Karpas-422 (cell line): Measurements from ENCODE around the gene GNG2. TPM values are rescaled to one million over a fixed set of nuclear protein-coding genes. Genes with fewer than 3 reads are reported as not detected.

Experiments
- DNase-seq: peaks from one replicate; pipeline ENCODE4 v3.0.0-alpha.2; 2015
- H2AFZ ChIP-seq: fragments of 200-600 bp; sonication (generic); 2 replicates; pipeline ENCODE4 v1.6.1; 2014; ENCODE audit warnings: antibody characterized with exemption, low read length, mixed read lengths
- H3K27ac ChIP-seq: fragments of 200-600 bp; sonication (generic); 2 replicates; pipeline ENCODE4 v1.5.1; 2014; ENCODE audit warnings: mild to moderate bottlenecking, low read length, moderate library complexity
- H3K27me3 ChIP-seq: fragments of 200-600 bp; sonication (generic); 2 replicates; pipeline ENCODE4 v1.6.1; 2014; ENCODE audit warnings: low read length, mixed read lengths
- H3K36me3 ChIP-seq: fragments of 200-600 bp; sonication (generic); 2 replicates; pipeline ENCODE4 v1.6.1; 2014; ENCODE audit warnings: low read length, mixed read lengths; ENCODE audit not compliant: insufficient read depth
- H3K4me1 ChIP-seq: fragments of 200-600 bp; sonication (generic); 2 replicates; pipeline ENCODE4 v1.6.1; 2014; ENCODE audit warnings: mild to moderate bottlenecking, low read length, mixed read lengths
- H3K4me2 ChIP-seq: fragments of 200-600 bp; sonication (generic); 2 replicates; pipeline ENCODE4 v1.6.1; 2014; ENCODE audit warnings: low read length, low read depth, mild to moderate bottlenecking; ENCODE audit not compliant: poor library complexity, severe bottlenecking
- H3K4me3 ChIP-seq: fragments of 200-600 bp; sonication (generic); 2 replicates; pipeline ENCODE4 v1.5.1; 2014; ENCODE audit warnings: mild to moderate bottlenecking, antibody characterized with exemption, low read length, mixed read lengths
- H3K79me2 ChIP-seq: fragments of 200-600 bp; sonication (generic); 2 replicates; pipeline ENCODE4 v1.6.1; 2014; ENCODE audit warnings: mild to moderate bottlenecking, low read length, mixed read lengths
- H3K9ac ChIP-seq: fragments of 200-600 bp; sonication (generic); 2 replicates; pipeline ENCODE4 v1.6.0; 2014; ENCODE audit warnings: low read length
- H3K9me2 ChIP-seq: fragments of 200-600 bp; sonication (generic), shearing (Covaris generic); replicated peaks from 2 replicates; pipeline ENCODE4 v1.6.0; 2014; ENCODE audit warnings: mild to moderate bottlenecking, low read length, moderate library complexity; ENCODE audit not compliant: insufficient read depth
- H3K9me3 ChIP-seq: fragments of 300-700, 200-600 bp; sonication (generic); 2 replicates; pipeline ENCODE4 v1.6.1; 2014; ENCODE audit warnings: low read length, mixed read lengths
- H4K20me1 ChIP-seq: fragments of 200-600 bp; sonication (generic); 2 replicates; pipeline ENCODE4 v1.6.1; 2014; ENCODE audit warnings: mild to moderate bottlenecking, antibody characterized with exemption, low read length, low read depth; ENCODE audit not compliant: insufficient read depth
- total RNA-seq: library from RNA; depleted of rRNA; stranded (reverse); fragments of >200 nt; shearing (Covaris generic); gene quantifications from 2 replicates; pipeline ENCODE4 v1.2.3, GENCODE V29; 2014; ENCODE audit warnings: low replicate concordance

The GNG2 gene
- total RNA-seq, 1 experiment from 2014 or later: 351 TPM

GRCh38 chr14:51990488-51990887 is 130.1 kb downstream of the GNG2 start:
- DNase-seq: no peak
- H3K9me2 ChIP-seq: no peaks in the 10 kb centered on the region
- H4K20me1 ChIP-seq: peaks cover 10% of the 10 kb centered on the region; the same call in 1 of the 2 replicates
- H3K4me1 ChIP-seq: peaks cover 47% of the 10 kb centered on the region
- no peaks in the 10 kb centered on the region for H3K9me3 ChIP-seq
- H3K9ac ChIP-seq: peak overlapping the region; percentile 89
- H3K4me3 ChIP-seq: peak overlapping the region; percentile 95
- no peak overlapping the region for H2AFZ ChIP-seq
- H3K36me3 ChIP-seq: peaks cover 43% of the 10 kb centered on the region; the same call in 1 of the 2 replicates
- peak overlapping the region; percentile 99 for H3K4me2 ChIP-seq
- H3K79me2 ChIP-seq: peaks cover 67% of the 10 kb centered on the region
- no peaks in the 10 kb centered on the region for H3K27me3 ChIP-seq
- H3K27ac ChIP-seq: no peak overlapping the region

DNA sequence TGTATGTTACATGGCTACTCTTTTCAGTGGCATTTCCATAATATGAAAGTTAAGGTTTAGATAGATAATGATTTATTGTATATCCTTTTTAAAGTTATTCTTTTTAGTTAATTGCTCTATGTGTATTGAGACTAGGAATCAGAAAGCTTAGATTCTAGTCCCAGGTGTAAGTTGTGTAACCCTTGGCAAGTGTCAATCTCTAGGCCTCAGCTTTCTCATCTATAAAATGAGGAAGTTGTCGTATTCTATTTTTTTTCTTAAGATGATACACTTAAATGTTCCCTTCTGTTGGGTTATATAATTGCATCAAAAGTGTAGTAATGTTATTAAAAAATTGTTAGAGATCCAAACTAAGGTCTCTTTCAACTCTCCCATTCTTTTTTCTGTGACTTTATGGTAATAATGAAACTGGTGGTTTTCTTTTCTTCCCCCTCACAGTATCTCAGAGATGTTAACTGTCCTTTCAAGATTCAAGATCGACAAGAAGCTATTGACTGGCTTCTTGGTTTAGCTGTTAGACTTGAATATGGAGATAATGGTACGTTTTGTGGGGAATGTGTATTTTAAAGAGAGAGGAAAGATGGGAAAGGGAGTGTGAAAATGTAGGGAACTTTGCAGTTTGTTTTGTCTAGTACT is 133.0 kb downstream of the GNG2 start:
- H3K36me3 ChIP-seq: peaks cover 72% of the 10 kb centered on the region; the same call in 1 of the 2 replicates
- no peak overlapping the region for H3K27ac ChIP-seq
- H2AFZ ChIP-seq: no peak overlapping the region
- H3K4me1 ChIP-seq: peaks cover 42% of the 10 kb centered on the region
- H3K27me3 ChIP-seq: no peaks in the 10 kb centered on the region
- no peak overlapping the region for H3K4me3 ChIP-seq
- H4K20me1 ChIP-seq: peaks cover 15% of the 10 kb centered on the region
- H3K9me2 ChIP-seq: no peaks in the 10 kb centered on the region
- H3K4me2 ChIP-seq: peak overlapping the region; percentile 2
- peak; percentile 60 for DNase-seq
- peaks cover 95% of the 10 kb centered on the region for H3K79me2 ChIP-seq
- no peaks in the 10 kb centered on the region for H3K9me3 ChIP-seq
- no peak overlapping the region for H3K9ac ChIP-seq

GRCh38 chr14:51996148-51996746 is 135.8 kb downstream of the GNG2 start:
- H4K20me1 ChIP-seq: peaks cover 5% of the 10 kb centered on the region; the same call in 1 of the 2 replicates
- H3K9me3 ChIP-seq: no peaks in the 10 kb centered on the region
- no peaks in the 10 kb centered on the region for H3K9me2 ChIP-seq
- H3K27ac ChIP-seq: no peak overlapping the region
- no peak overlapping the region for H3K4me2 ChIP-seq
- no peak overlapping the region for H2AFZ ChIP-seq
- H3K9ac ChIP-seq: no peak overlapping the region
- DNase-seq: peak; percentile 77
- peaks cover 82% of the 10 kb centered on the region for H3K79me2 ChIP-seq
- no peak overlapping the region for H3K4me3 ChIP-seq
- no peaks in the 10 kb centered on the region for H3K27me3 ChIP-seq
- H3K36me3 ChIP-seq: peaks cover 95% of the 10 kb centered on the region
- H3K4me1 ChIP-seq: peaks cover 24% of the 10 kb centered on the region

DNA sequence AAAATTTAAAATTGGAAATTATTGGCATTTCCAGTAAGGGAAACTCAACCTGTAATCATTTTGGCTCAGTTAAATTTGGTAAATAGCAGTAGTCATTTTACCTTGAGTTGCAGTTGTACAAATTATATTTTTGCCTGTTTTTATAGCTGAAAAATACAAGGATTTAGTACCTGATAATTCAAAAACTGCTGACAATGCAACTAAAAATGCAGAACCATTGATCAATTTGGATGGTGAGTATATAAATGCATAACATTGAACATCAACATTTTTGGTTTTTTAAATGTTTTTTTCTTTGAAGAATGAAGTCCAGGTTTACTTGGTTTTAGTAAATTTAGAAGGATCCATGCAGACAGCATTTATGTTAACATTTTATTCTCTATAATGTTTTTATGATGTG is 137.9 kb downstream of the GNG2 start:
- Histone ChIP-seq H2AFZ (no peak overlapping the region), H3K4me2 (no peak overlapping the region), H3K36me3 (peaks cover 98% of the 10 kb centered on the region), H3K79me2 (peaks cover 67% of the 10 kb centered on the region), H3K4me1 (peaks cover 4% of the 10 kb centered on the region), H3K27ac (no peak overlapping the region), H3K9ac (no peak overlapping the region), H3K9me2 (no peaks in the 10 kb centered on the region), H3K4me3 (no peak overlapping the region), H4K20me1 (peaks cover 10% of the 10 kb centered on the region; the same call in 1 of the 2 replicates), H3K9me3 (no peaks in the 10 kb centered on the region), H3K27me3 (no peaks in the 10 kb centered on the region)
- no peak for DNase-seq

- Histone ChIP-seq H3K9ac (no peak overlapping the region), H3K27me3 (no peaks in the 10 kb centered on the region), H3K4me3 (no peak overlapping the region), H2AFZ (no peak overlapping the region), H3K9me3 (no peaks in the 10 kb centered on the region), H3K4me1 (peaks cover 6% of the 10 kb centered on the region), H3K4me2 (no peak overlapping the region), H3K9me2 (no peaks in the 10 kb centered on the region), H3K27ac (no peak overlapping the region), H3K79me2 (peaks cover 60% of the 10 kb centered on the region), H4K20me1 (peaks cover 13% of the 10 kb centered on the region; the same call in 1 of the 2 replicates), H3K36me3 (peaks cover 98% of the 10 kb centered on the region)
- no peak for DNase-seq
Observed at GRCh38 chr14:51999084-51999483, 138.7 kb downstream of the GNG2 start.

DNA sequence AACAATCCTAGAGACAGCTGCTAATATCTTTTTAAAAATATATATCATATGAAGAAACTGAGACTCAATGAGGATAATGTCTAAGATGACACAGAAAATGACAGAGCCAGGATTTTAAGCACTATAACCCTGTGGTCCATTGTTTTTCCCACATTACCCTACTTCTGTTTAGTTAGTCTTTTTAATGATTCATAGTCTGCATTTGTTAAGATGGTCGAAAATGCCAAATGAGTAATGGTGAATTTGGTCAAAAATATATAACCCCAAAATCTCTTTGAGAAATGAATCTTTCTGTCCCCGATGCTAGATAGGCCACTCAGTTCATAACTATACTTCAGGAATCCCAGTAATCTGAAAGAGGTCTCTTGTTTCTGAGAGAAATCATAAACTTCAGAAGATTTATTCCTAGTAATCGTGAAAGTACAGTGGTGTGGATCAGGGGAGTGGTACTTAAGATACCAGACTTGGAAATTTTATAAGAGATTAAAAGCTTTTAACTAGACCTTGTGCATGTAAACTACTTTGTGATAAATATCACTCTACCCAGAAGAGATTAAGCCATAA is 139.7 kb downstream of the GNG2 start:
- no peak overlapping the region for H3K4me3 ChIP-seq
- H3K4me2 ChIP-seq: no peak overlapping the region
- H2AFZ ChIP-seq: no peak overlapping the region
- H3K79me2 ChIP-seq: peaks cover 50% of the 10 kb centered on the region
- no peaks in the 10 kb centered on the region for H3K9me2 ChIP-seq
- no peaks in the 10 kb centered on the region for H3K9me3 ChIP-seq
- H3K4me1 ChIP-seq: peaks cover 13% of the 10 kb centered on the region
- no peak for DNase-seq
- H4K20me1 ChIP-seq: peaks cover 13% of the 10 kb centered on the region; the same call in 1 of the 2 replicates
- no peak overlapping the region for H3K9ac ChIP-seq
- H3K27ac ChIP-seq: no peak overlapping the region
- peaks cover 98% of the 10 kb centered on the region for H3K36me3 ChIP-seq
- H3K27me3 ChIP-seq: no peaks in the 10 kb centered on the region

DNA sequence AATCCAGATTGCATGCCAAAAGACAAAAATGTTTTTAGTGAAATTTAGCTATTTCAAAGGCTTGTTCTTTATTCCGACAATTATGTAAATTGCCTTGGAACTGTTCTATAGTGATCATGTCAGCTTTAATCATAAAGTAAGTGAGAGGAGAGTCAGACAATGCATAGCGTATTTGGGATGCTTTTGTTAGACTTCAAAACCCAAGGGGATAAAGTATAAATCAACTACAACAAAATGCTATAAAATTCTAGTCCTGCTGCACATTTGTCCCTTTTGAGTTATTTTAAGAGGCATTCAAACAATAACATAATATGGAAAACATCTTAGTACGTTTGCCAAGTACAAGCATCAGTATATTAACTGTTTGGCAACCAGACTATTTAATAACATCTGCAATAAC is 140.3 kb downstream of the GNG2 start:
- peaks cover 98% of the 10 kb centered on the region for H3K36me3 ChIP-seq
- no peak for DNase-seq
- peaks cover 44% of the 10 kb centered on the region for H3K79me2 ChIP-seq
- no peaks in the 10 kb centered on the region for H3K9me3 ChIP-seq
- no peak overlapping the region for H3K9ac ChIP-seq
- peaks cover 13% of the 10 kb centered on the region for H3K4me1 ChIP-seq
- no peak overlapping the region for H2AFZ ChIP-seq
- H3K4me3 ChIP-seq: no peak overlapping the region
- no peaks in the 10 kb centered on the region for H3K9me2 ChIP-seq
- no peak overlapping the region for H3K27ac ChIP-seq
- H3K27me3 ChIP-seq: no peaks in the 10 kb centered on the region
- H4K20me1 ChIP-seq: peaks cover 13% of the 10 kb centered on the region; the same call in 1 of the 2 replicates
- no peak overlapping the region for H3K4me2 ChIP-seq

- Histone ChIP-seq H2AFZ (no peak overlapping the region), H3K9ac (no peak overlapping the region), H3K4me3 (no peak overlapping the region), H3K79me2 (peaks cover 25% of the 10 kb centered on the region), H3K27me3 (no peaks in the 10 kb centered on the region), H3K4me1 (peaks cover 13% of the 10 kb centered on the region), H3K9me2 (no peaks in the 10 kb centered on the region), H4K20me1 (0 out of 2 replicates have a peak, but pooled peaks cover 8% of the 10 kb centered on the region), H3K9me3 (no peaks in the 10 kb centered on the region), H3K27ac (no peak overlapping the region), H3K36me3 (peaks cover 98% of the 10 kb centered on the region), H3K4me2 (no peak overlapping the region)
- DNase-seq: no peak
Observed at GRCh38 chr14:52002542-52002941, 142.1 kb downstream of the GNG2 start.
